ENCODE data around the gene NSMCE3.

The NSMCE3 gene

DNA sequence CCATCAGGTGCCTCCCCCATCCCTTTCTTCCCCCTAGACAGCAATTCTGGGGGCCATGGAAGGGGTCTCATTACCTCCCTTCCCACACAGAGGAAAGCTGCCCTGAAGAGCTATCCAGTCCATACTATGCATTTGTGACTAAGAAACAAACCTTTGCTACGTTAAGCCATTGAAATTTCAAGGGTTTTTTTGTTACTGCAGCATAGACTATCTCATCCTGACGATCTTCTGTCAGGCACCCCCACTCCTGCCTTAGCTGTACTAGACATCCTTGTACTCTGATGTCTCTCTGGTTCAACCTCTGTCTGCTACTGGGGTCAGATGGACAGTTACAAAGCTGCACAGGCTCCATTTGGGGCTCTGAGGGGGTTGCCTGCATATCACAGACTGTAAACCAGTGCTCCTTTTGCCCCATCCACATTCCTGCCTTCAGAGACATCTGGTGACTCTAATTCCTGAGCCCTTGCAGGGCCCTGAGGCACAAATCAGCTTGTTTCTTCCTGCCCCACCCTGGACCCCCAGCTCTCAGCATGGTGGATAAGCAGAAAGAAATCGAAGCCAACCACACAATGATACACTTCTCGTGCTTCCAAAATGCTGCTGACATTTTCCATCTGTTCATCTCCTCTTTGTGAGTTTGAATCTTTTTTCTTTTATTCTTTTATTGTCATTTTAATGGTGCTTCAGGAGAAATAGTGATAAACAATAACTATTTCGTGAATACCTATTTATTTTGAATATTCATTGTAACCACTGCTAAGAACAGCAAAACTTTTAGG is 21.6 kb upstream of the NSMCE3 start:
- no peak for DNase-seq
- no peak overlapping the region for H3K4me3 ChIP-seq (ENCODE audit: low read depth, low read length)
- no peaks in the 10 kb centered on the region for H3K36me3 ChIP-seq (replicated peaks)
- in situ Hi-C loops (cut with HindIII; ENCODE audit: low pct_ligation_motif_present, low sequenced_read_pairs), result no loop called here
- TF ChIP-seq, protein P1, sequence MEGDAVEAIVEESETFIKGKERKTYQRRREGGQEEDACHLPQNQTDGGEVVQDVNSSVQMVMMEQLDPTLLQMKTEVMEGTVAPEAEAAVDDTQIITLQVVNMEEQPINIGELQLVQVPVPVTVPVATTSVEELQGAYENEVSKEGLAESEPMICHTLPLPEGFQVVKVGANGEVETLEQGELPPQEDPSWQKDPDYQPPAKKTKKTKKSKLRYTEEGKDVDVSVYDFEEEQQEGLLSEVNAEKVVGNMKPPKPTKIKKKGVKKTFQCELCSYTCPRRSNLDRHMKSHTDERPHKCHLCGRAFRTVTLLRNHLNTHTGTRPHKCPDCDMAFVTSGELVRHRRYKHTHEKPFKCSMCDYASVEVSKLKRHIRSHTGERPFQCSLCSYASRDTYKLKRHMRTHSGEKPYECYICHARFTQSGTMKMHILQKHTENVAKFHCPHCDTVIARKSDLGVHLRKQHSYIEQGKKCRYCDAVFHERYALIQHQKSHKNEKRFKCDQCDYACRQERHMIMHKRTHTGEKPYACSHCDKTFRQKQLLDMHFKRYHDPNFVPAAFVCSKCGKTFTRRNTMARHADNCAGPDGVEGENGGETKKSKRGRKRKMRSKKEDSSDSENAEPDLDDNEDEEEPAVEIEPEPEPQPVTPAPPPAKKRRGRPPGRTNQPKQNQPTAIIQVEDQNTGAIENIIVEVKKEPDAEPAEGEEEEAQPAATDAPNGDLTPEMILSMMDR (IDR thresholded peaks at IDR 0.05; ENCODE audit: low read depth, low read length, missing control alignments), result no peak
- no peaks in the 10 kb centered on the region for H3K27me3 ChIP-seq (replicated peaks)
- no peak overlapping the region for H3K27ac ChIP-seq

DNA sequence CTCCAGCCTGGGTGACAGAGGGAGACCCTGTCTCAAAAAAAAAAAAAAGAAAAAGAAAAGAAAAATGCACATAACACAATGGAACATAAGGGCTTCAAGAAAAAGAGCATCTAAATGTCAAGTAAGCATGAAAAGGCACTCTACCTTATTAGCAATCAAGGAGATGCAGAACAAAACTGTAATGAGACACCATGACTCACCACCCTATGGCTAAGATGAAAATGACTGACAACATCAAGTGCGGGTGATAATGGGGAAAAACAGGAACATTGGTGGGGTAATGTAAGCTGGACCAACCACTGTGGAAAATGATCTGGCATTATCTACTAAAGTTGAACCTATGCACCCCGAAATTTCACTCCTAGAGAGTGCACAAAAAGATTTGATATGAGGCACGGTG is 19.6 kb upstream of the NSMCE3 start:
- DNase-seq, result no peak

DNA sequence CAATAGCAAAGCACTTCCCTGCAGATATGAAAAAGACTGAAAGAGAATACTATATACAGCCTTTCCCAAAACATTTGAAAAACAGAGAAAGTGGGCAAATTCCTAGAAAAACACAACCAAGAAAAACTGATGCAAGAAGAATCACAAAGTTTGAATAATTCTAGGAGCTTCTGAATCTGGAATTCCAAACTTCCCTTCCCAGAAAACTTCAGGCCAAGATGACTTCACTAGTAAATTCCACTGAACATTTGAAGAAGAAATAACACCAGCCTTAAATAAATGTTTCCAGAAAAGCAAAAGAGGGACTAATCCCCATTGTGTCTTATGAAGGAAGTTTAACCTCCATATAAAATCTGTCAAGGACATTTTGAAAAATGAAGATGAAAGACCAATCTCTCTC is 15.8 kb upstream of the NSMCE3 start:
- in situ Hi-C loops (cut with HindIII; ENCODE audit: low pct_ligation_motif_present, low sequenced_read_pairs), result no loop called here
- no peak overlapping the region for H3K27ac ChIP-seq
- H3K4me3 ChIP-seq (ENCODE audit: low read depth, low read length), result no peak overlapping the region
- no peaks in the 10 kb centered on the region for H3K27me3 ChIP-seq (replicated peaks)
- DNase-seq, result no peak
- H3K36me3 ChIP-seq (replicated peaks), result no peaks in the 10 kb centered on the region
- TF ChIP-seq, protein P1 (IDR thresholded peaks at IDR 0.05; ENCODE audit: low read depth, low read length, missing control alignments), result no peak

More for the DNA sequence above, 19.6 kb upstream of the NSMCE3 start:
- Histone ChIP-seq H3K27ac (no peak overlapping the region), H3K4me3 (ENCODE audit: low read depth, low read length) (no peak overlapping the region), H3K36me3 (replicated peaks) (no peaks in the 10 kb centered on the region), H3K27me3 (replicated peaks) (no peaks in the 10 kb centered on the region)
- TF ChIP-seq, protein P1 (IDR thresholded peaks at IDR 0.05; ENCODE audit: low read depth, low read length, missing control alignments), result no peak
- in situ Hi-C loops (cut with HindIII; ENCODE audit: low pct_ligation_motif_present, low sequenced_read_pairs), result no loop called here

DNA sequence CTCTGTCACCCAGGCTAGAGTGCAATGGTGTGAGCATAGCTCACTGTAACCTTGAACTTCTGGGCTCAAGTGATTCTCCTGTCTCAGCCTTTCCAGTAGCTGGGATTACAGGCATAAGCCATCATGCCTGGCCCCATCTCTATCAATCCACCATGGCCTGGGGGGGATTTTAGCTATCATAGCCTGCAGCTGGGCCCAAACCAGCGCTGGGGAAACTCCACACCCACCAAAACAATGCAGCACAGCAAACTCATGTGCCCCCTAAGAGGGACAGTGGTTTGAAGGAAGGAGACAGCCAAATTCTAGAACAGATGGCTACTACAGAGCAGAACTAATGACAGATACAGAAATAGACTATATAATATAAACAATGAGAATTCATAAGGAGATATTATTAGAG is 13.8 kb upstream of the NSMCE3 start:
- Histone ChIP-seq H3K4me3 (ENCODE audit: low read depth, low read length) (no peak overlapping the region), H3K36me3 (replicated peaks) (no peaks in the 10 kb centered on the region), H3K27me3 (replicated peaks) (no peaks in the 10 kb centered on the region), H3K27ac (no peak overlapping the region)
- in situ Hi-C loops (cut with HindIII; ENCODE audit: low pct_ligation_motif_present, low sequenced_read_pairs), result no loop called here
- TF ChIP-seq, protein P1 (IDR thresholded peaks at IDR 0.05; ENCODE audit: low read depth, low read length, missing control alignments), result no peak
- DNase-seq, result no peak

DNA sequence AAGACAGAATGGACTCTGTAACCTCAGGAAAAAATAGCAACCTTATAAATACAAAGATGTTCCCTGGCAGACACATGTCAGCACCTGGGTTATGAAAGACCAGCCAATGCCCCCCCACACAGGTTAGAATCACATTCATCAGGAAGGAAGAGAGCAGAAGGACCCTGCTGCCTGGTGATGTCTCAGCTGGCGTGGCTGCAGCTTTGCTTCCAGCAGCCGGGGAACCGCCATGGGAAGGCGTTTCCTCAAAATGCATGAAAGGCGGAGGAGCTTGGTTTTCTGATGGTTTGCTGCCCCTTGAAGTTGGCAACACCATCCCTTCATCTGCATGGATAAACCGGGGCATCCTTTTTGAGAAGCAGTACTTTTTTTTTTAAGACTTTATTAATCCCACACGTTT is 10.9 kb upstream of the NSMCE3 start:
- in situ Hi-C loops (cut with HindIII; ENCODE audit: low pct_ligation_motif_present, low sequenced_read_pairs), result no loop called here
- TF ChIP-seq, protein P1 (IDR thresholded peaks at IDR 0.05; ENCODE audit: low read depth, low read length, missing control alignments), result no peak
- no peaks in the 10 kb centered on the region for H3K27me3 ChIP-seq (replicated peaks)
- no peak overlapping the region for H3K27ac ChIP-seq
- H3K4me3 ChIP-seq (ENCODE audit: low read depth, low read length), result no peak overlapping the region
- no peak for DNase-seq
- H3K36me3 ChIP-seq (replicated peaks), result no peaks in the 10 kb centered on the region

Data from brain microvascular endothelial cell (primary cell).